ENCODE results near the gene BBS7.

Gene BBS7, protein sequence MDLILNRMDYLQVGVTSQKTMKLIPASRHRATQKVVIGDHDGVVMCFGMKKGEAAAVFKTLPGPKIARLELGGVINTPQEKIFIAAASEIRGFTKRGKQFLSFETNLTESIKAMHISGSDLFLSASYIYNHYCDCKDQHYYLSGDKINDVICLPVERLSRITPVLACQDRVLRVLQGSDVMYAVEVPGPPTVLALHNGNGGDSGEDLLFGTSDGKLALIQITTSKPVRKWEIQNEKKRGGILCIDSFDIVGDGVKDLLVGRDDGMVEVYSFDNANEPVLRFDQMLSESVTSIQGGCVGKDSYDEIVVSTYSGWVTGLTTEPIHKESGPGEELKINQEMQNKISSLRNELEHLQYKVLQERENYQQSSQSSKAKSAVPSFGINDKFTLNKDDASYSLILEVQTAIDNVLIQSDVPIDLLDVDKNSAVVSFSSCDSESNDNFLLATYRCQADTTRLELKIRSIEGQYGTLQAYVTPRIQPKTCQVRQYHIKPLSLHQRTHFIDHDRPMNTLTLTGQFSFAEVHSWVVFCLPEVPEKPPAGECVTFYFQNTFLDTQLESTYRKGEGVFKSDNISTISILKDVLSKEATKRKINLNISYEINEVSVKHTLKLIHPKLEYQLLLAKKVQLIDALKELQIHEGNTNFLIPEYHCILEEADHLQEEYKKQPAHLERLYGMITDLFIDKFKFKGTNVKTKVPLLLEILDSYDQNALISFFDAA

GRCh38 chr4:121869841-121870822 is at the start of gene BBS7:
BBS7 (minus strand) TSS chr4:121870474; CDS start chr4:121870313, 161 bp downstream.
- peak; percentile 95 for DNase-seq

DNA sequence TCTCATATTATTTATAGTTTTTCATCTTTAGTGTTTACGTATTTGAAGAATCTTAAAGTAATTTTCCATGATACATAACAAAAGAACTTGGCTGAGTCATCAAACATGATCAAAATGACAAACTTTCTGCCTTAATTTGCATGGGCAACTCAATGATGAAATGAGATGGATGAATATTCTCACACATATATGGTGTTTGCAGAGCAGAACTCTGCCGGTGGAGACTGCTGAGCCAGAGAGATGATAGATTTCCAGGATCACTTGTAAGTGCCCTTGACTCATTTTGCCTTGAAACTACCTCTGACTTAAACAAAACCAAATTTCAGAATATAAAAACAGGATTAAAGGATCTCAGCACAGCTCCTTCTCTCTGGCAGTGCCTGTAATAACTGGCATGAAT is 43.4 kb upstream of the BBS7 start:
- no peak for DNase-seq

GRCh38 chr4:121908346-121908745 is 38.1 kb upstream of the BBS7 start:
- no peak for DNase-seq

- peak; percentile 59 for DNase-seq
Observed at GRCh38 chr4:121900132-121900983, 30.1 kb upstream of the BBS7 start.

DNA sequence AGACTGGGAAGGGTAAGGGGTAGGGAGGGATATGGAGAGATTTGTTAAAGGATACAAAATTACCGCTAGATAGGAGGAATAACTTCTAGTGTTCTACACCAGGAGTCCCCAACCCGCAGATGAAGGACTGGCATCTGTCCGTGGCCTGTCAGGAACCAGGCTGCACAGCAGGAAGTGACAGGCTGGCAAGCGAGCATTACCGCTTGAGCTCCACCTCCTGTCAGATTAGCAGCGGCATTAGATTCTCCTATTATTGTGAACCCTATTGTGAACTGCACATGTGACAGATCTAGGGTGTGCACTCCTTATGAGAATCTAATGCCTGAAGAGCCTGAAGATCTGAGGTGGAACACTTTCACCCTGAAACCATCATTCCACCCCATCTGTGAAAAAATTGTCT is 27.9 kb upstream of the BBS7 start:
- DNase-seq: no peak

GRCh38 chr4:121888134-121888533 is 17.9 kb upstream of the BBS7 start:
- DNase-seq: no peak

DNA sequence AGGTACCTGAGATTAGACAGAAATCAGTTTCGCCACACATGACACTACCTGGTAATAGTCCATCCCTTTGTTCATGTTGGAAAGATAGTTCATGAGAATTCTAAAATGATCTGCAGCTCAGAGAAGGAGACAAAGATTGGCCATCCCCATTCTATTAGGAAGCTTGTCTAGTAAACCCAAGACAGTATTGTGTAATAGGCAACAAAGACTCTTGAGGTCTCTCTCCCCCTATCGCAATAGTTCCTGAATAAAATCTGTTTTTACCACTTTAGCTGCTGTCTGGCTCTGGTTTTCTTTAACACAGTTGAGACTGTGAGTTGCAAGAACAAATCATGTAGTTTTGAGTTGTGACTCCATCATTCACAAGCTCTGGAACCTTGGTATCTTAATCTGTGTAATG is 14.8 kb upstream of the BBS7 start:
- DNase-seq: no peak

DNA sequence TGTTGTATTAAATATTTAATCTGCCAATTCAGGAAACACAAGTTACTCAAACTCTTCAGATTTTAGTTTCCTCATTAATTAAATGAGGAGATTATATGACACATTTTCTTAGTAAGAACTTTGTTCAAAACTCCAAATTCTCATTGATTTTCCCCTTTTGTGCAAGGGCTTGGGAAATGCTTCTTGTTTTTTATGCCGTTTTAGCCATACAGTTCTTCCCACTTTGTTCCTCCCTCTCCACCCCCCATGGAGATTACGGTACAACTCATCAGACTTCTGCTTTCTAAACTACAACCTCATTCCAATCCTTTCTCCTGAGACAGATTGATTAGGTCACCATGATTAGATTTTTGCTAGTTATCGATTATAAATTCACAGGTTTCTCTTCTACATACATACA is 10.9 kb upstream of the BBS7 start:
- DNase-seq: peak; percentile 8

DNA sequence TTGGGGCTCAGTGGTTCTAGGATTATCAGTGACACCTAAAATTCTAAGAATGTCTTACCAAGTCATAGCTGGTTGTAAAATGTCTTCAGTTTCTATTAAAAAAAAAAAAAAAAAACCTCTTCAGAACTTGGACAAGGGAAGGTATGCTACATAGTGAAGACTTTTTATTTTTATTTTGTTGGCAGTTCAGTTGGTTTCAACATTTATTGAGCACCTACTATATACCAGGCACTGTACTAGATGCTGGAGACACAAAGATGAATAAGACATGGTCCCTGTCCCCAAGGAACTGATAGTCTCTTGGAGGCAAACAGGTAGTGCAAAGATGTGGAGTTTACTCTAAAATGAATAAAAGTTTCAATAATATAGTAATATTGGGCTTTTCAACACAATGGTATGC is 8.9 kb upstream of the BBS7 start:
- no peak for DNase-seq

DNA sequence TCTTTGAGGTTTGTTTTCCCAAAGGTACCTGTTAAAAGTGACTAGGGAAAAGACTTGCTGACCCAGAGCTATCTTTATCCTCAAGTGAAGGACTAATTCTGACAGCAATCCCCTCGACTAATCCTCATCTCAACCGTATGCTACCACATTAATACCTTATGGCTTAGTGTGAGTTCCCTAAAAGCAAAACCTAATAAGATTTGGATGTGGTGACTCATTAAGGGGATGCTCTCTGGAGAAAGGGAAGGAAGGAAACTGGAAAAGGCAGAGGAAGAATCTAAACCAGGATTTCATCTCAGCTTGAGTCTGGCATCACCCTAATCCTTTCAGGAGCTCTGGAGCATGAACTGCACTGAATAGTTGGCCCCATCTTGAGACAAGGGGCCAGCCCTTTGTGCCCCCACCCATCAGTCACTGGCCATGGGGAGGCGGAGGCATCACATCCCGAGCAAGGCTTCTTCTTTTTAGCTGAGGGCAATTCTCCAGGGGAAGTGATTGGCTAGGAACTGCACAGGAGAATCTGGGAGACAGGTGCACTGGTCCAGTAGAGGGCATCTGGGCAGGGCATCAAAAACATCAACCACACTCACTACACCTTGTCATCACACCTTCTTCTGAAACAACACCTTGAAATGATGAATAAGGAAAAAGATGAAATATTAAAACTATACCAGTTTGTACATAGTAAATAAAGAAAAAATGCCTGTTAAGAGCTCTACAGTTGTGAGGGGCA is 6.9 kb upstream of the BBS7 start:
- DNase-seq: no peak

- no peak for DNase-seq
Observed at GRCh38 chr4:121876070-121876469, 5.8 kb upstream of the BBS7 start.

- DNase-seq: peak; percentile 16
Observed at GRCh38 chr4:121875652-121876051, 5.4 kb upstream of the BBS7 start.

- no peak for DNase-seq
Observed at GRCh38 chr4:121873604-121874003, 3.3 kb upstream of the BBS7 start.

- no peak for DNase-seq
Observed at GRCh38 chr4:121863799-121864198, 6.5 kb downstream of the BBS7 start.

DNA sequence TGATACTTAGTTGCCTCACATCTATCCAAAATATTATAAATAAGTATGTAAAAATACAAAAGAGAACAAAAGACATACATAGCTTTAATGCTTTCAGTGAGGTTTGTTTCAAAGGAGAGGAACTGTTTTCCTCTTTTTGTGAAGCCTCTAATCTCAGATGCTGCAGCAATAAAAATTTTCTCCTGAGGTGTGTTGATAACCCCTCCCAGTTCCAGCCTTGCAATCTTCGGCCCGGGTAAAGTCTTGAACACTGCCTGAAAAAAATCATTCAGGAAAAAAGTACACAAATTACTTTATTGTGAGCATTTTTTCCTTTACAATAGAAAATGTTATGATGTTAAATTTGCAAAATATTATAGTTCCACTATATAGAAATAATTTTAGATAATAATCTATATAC is 8.8 kb downstream of the BBS7 start:
- DNase-seq: no peak

GRCh38 chr4:121860121-121860520 is 10.2 kb downstream of the BBS7 start:
- DNase-seq: no peak

- no peak for DNase-seq
Observed at GRCh38 chr4:121851354-121851753, 18.9 kb downstream of the BBS7 start.

DNA sequence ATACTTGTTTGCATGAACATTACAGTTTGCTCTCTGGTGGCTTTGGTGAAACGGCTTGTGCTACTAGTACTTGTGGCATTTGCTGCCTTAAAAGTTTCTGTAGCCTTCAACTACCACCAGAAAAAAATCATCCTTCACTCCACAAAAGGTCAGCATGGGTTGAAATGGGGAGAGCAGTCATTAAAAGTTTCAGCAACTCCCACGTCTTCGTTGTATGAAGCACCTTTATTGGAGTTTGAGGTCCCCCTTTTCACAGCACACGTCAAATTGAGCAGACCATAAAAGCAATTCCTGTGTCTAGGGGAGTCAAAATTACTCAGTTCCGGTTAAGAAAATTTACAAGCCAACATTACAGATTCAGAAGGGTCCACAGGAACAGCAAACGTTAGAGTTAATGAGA is 23.6 kb downstream of the BBS7 start:
- DNase-seq: no peak

DNA sequence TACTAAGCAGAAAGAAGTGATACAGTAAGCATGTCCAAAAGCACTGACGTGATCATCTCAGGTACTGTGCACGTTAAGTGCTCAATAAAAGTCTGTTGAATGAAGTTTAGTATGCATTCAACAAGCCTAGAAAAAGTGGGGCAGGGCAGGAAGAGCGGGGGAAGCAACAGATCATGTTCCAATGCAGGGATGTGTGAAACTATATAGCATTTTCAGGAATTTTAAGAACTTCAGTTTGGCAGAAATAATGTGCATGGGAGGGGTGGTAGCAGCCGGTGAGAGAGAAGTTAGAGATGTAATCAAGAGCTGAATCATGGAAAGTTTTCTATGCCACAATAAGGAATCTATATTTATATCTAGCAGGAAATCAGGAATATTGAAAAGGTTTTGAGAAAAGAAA is 27.4 kb downstream of the BBS7 start:
- no peak for DNase-seq

GRCh38 chr4:121838136-121838535 is 32.1 kb downstream of the BBS7 start:
- DNase-seq: peak; percentile 26

GRCh38 chr4:121829511-121829910 is 40.8 kb downstream of the BBS7 start:
- no peak for DNase-seq

DNA sequence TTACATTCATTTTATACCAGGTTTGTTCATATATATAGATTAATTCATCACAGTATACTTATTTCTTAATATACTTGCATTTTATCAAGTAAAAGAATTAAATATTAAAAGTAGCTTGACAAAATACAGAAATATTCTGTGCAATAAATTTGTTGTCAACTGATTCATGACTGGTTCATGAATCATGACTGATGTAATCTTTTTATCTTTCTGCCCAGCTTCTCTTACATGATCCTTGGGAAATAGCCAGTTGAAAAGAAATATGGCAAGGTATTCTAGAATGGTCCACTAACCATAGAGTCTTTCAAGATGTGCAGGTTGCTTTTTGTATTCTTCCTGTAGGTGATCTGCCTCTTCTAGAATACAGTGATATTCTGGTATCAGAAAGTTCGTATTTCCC is 42.4 kb downstream of the BBS7 start:
- no peak for DNase-seq
